ENCODE results near the gene KLHDC10. TPM values are rescaled to one million over a fixed set of nuclear protein-coding genes. Genes with fewer than 3 reads are reported as not detected.
A peak's percentile ranks its signal among the peaks of the same experiment; 100 is the strongest.
"Not testable (repeated sequence)": the region's sequence is repeated elsewhere in the genome, so short reads cannot be mapped to it uniquely, and the experiment has no call there.

Gene KLHDC10
- total RNA-seq, 1 donor from 2014 or later: 43.6 TPM

DNA sequence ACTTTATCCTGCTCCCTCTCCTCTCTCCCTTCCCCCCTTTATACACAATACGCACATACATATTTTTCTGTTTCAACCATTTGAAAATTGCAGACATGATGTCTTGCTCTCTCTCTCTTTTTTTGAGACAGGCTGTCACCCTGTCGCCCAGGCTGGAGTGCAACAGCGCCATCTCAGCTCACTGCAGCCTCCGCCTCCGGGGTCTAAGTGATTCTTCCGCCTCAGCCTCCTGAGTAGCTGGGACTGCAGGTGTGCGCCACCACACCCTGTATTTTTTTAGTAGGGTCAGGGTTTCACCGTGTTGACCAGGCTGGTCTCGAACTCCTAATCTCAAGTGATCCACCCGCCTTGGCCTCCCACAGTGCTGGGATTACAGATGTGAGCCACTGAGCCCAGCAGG is 38.5 kb downstream of the KLHDC10 start:
- Mint-ChIP-seq H3K27ac (no peak overlapping the region), H3K4me1 (ENCODE audit: unreplicated experiment) (no peaks in the 10 kb centered on the region), H3K9me3 (no peaks in the 10 kb centered on the region), H3K4me3 (no peak overlapping the region), H3K36me3 (peaks cover 14% of the 10 kb centered on the region), H3K27me3 (no peaks in the 10 kb centered on the region)
- no peak for TF ChIP-seq CTCF (conservative IDR thresholded peaks at IDR 0.05)
- no peak for DNase-seq (ENCODE audit: extremely low spot score, unreplicated experiment)

GRCh38 chr7:130112093-130112492 is 41.8 kb downstream of the KLHDC10 start:
- no peak for DNase-seq (ENCODE audit: extremely low spot score, unreplicated experiment)
- no peaks in the 10 kb centered on the region for H3K9me3 Mint-ChIP-seq
- TF ChIP-seq CTCF (conservative IDR thresholded peaks at IDR 0.05): no peak
- no peaks in the 10 kb centered on the region for H3K27me3 Mint-ChIP-seq
- H3K4me3 Mint-ChIP-seq: no peak overlapping the region
- no peak overlapping the region for H3K27ac Mint-ChIP-seq
- H3K4me1 Mint-ChIP-seq (ENCODE audit: unreplicated experiment): peaks cover 4% of the 10 kb centered on the region
- peaks cover 13% of the 10 kb centered on the region for H3K36me3 Mint-ChIP-seq

DNA sequence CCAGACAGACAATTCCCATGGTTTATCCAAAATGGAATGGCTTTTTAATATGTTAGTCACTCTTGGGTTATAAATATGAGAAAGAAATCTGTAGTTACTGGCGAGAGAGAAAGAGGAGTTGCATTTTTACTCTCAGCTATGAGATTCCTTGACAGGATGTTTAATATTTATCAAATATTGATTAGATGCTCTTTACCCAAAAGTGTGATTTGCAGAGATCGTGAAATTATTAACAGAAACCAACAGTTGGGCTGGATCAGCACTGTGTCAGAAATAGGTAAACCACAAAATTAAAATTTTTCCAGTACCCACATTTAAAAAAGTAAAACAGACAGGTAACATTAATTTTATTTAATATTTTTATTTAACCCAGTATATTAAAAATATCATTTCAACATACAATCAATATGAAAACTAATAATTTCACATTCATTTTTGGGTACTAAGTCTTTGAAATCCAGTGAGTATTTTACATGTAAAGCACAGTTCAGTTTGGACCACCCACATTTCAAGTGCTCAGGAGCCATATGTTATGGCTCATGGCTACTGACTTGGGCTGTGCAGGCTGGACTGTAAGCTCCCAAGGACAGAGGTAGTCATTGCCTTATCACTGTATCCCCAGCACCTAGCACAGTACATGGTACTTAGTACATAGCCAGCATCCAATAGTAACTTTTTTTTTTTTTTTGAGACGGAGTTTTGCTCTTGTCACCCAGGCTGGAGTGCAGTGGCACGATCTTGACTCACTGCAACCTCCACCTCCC is 42.5 kb downstream of the KLHDC10 start:
- Mint-ChIP-seq H3K27me3 (no peaks in the 10 kb centered on the region), H3K9me3 (no peaks in the 10 kb centered on the region), H3K27ac (no peak overlapping the region), H3K4me1 (ENCODE audit: unreplicated experiment) (peaks cover 4% of the 10 kb centered on the region), H3K36me3 (peaks cover 13% of the 10 kb centered on the region), H3K4me3 (no peak overlapping the region)
- no peak for DNase-seq (ENCODE audit: extremely low spot score, unreplicated experiment)
- TF ChIP-seq CTCF (conservative IDR thresholded peaks at IDR 0.05): no peak

DNA sequence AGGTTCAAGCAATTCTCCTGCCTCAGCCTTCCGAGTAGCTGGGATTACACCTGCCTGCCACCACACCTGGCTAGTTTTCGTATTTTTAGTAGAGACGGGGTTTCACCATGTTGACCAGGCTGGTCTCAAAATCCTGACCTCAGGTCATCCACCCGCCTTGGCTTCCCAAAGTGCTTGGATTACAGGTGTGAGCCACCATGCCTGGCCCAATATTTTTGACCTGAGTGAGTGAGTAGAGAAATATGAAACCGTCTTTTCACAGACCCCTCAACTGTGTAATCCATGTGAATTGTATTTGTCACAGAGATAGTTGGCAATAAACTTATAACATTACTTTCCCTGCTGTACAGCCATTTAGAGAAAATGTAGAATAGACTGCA is 43.1 kb downstream of the KLHDC10 start:
- not testable (repeated sequence) for H3K27me3 Mint-ChIP-seq; DNase-seq (ENCODE audit: extremely low spot score, unreplicated experiment); H3K27ac Mint-ChIP-seq; H3K9me3 Mint-ChIP-seq; H3K4me1 Mint-ChIP-seq (ENCODE audit: unreplicated experiment); H3K4me3 Mint-ChIP-seq
- peaks cover 14% of the 10 kb centered on the region for H3K36me3 Mint-ChIP-seq

GRCh38 chr7:130113887-130114286 is 43.6 kb downstream of the KLHDC10 start:
- no peak for TF ChIP-seq CTCF (conservative IDR thresholded peaks at IDR 0.05)
- Mint-ChIP-seq H3K36me3 (peaks cover 18% of the 10 kb centered on the region), H3K4me1 (ENCODE audit: unreplicated experiment) (peaks cover 4% of the 10 kb centered on the region), H3K4me3 (no peak overlapping the region), H3K27me3 (no peaks in the 10 kb centered on the region), H3K27ac (peak overlapping the region; percentile 87), H3K9me3 (no peaks in the 10 kb centered on the region)
- DNase-seq (ENCODE audit: extremely low spot score, unreplicated experiment): no peak

DNA sequence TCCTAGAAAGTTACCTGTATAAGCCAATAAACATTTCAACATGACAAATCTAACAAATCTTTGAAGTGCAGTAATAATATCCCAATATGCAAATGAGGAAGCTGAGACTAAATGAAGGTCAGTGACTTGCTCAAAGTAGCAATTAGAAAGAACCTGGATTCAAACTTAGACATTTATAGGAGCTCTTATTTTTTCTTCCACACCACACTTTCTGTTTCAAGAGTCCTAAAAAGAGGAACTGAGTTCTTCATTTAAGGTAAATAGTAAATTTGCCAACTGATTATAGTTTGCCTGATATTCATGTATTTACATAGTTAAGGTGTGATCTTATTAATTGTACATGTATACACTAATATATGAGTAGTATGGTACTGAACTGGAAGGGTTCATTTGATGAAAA is 44.0 kb downstream of the KLHDC10 start:
- Mint-ChIP-seq H3K27ac (peak overlapping the region; percentile 87), H3K4me3 (peak overlapping the region; percentile 42), H3K4me1 (ENCODE audit: unreplicated experiment) (peaks cover 4% of the 10 kb centered on the region), H3K27me3 (no peaks in the 10 kb centered on the region), H3K9me3 (no peaks in the 10 kb centered on the region), H3K36me3 (peaks cover 18% of the 10 kb centered on the region)
- DNase-seq (ENCODE audit: extremely low spot score, unreplicated experiment): no peak
- TF ChIP-seq CTCF (conservative IDR thresholded peaks at IDR 0.05): no peak
